GM21390 (cell line): ENCODE data around the gene AP2B1.

Experiments used
- ATAC-seq: cut with Tn5 transposase; IDR thresholded peaks from one replicate; pipeline ENCODE4 v1.9.1; 2021; ENCODE audit not compliant: unreplicated experiment

AP2B1 gene

GRCh38 chr17:35766903-35767510 lies 179.9 kb downstream of the AP2B1 start:
- ATAC-seq = no peak

GRCh38 chr17:35768797-35769196 lies 181.7 kb downstream of the AP2B1 start:
- no peak for ATAC-seq

- no peak for ATAC-seq
Observed at GRCh38 chr17:35769895-35770486, 182.9 kb downstream of the AP2B1 start.

GRCh38 chr17:35773129-35773528 lies 186.0 kb downstream of the AP2B1 start:
- no peak for ATAC-seq

- ATAC-seq = no peak
Observed at GRCh38 chr17:35773679-35774425, 186.7 kb downstream of the AP2B1 start.

GRCh38 chr17:35774499-35774898 lies 187.4 kb downstream of the AP2B1 start:
- no peak for ATAC-seq

- ATAC-seq = no peak
Observed at GRCh38 chr17:35775039-35775438, 187.9 kb downstream of the AP2B1 start.

GRCh38 chr17:35775583-35775982 lies 188.5 kb downstream of the AP2B1 start:
- ATAC-seq = no peak
